A549 (cell line): ENCODE measurements around the gene GRIK5. TPM values are rescaled to one million over a fixed set of nuclear protein-coding genes. Genes with fewer than 3 reads are reported as not detected.

Experiments
- ATAC-seq, 2 experiments: fragments of 200-7000 bp in 1 of 2; fragments of >200 bp in 1 of 2; cut with Nextera tagmentation in 1 of 2; cut with Tn5 transposase in 1 of 2; 3 replicates each; pipeline versions ENCODE4 v1.8.0 to v1.9.1; 2018 to 2020; ENCODE audit warnings: mild to moderate bottlenecking in 1 of 2, moderate library complexity in 1 of 2
- CTCF ChIA-PET: fragments of 300-600 bp; sonication (Branson Sonifier 250); formaldehyde crosslinking; extraction: SDS; loops from one replicate; lab custom pipeline; 2021; ENCODE audit warnings: antibody characterized with exemption, inconsistent platforms; lab: Yijun Ruan, JAX
- POLR2A ChIA-PET: fragments of 350-600 bp; formaldehyde crosslinking; extraction: SDS; loops from one replicate; lab custom pipeline; 2021; ENCODE audit warnings: antibody characterized with exemption, inconsistent platforms; lab: Yijun Ruan, JAX
- DNase-seq, 2 experiments: peaks; one replicate each; pipeline versions ENCODE4 v3.0.0 to v3.0.0-alpha.2; 2011 to 2016; ENCODE audit warnings: low read depth in 1 of 2, low spot score in 1 of 2
- FAIRE-seq: peaks from 2 replicates; lab custom pipeline; 2011; peaks lifted over from hg19 to GRCh38; lab: Jason Lieb, UNC
- H3K27ac ChIP-seq, 2 experiments: fragments of >200 bp; sonication (Bioruptor Twin); formaldehyde crosslinking; 3 replicates each; pipeline ENCODE4 v1.5.1; 2016 to 2017
- H3K4me1 ChIP-seq: fragments of >200 bp; sonication (Bioruptor Twin); formaldehyde crosslinking; 3 replicates; pipeline ENCODE4 v1.6.1; 2016
- H3K4me2 ChIP-seq: fragments of >200 bp; sonication (Bioruptor Twin); formaldehyde crosslinking; 3 replicates; pipeline ENCODE4 v1.6.1; 2016
- H3K4me3 ChIP-seq: fragments of >200 bp; sonication (Bioruptor Twin); formaldehyde crosslinking; 3 replicates; pipeline ENCODE4 v1.5.1; 2016
- H3K9me3 ChIP-seq: fragments of >200 bp; sonication (Bioruptor Twin); formaldehyde crosslinking; 3 replicates; pipeline ENCODE4 v1.6.1; 2016
- CBX8 ChIP-seq: fragments of 200-600 bp; sonication (generic); IDR thresholded peaks from 2 replicates; pipeline ENCODE4 v1.6.1; 2016
- E2F6 ChIP-seq: IDR thresholded peaks from 2 replicates; pipeline ENCODE4 v1.6.1; 2012; ENCODE audit warnings: low read depth, borderline replicate concordance
- EHMT2 ChIP-seq: fragments of 200-600 bp; sonication (generic); IDR thresholded peaks from 2 replicates; pipeline ENCODE4 v1.6.1; 2016; ENCODE audit warnings: antibody characterized with exemption, low read depth, mild to moderate bottlenecking, moderate library complexity
- ESRRA ChIP-seq: fragments of 150-350 bp; IDR thresholded peaks from 2 replicates; pipeline ENCODE4 v1.6.1; 2014; ENCODE audit warnings: mild to moderate bottlenecking, low read length, borderline replicate concordance
- GATA3 ChIP-seq: IDR thresholded peaks from 2 replicates; pipeline ENCODE4 v1.6.1; 2012; ENCODE audit warnings: borderline replicate concordance
- HES2 ChIP-seq: fragments of >200 bp; sonication (Bioruptor Twin); formaldehyde crosslinking; IDR thresholded peaks from 2 replicates; pipeline ENCODE4 v1.6.1; 2016
- HEYL ChIP-seq: fragments of 250-450 bp; sonication (Bioruptor Pico); IDR thresholded peaks from 2 replicates; pipeline ENCODE4 v1.8.0; 2021; ENCODE audit warnings: mild to moderate bottlenecking, moderate library complexity
- HOXB13 ChIP-seq: fragments of 250-450 bp; sonication (Bioruptor Pico); IDR thresholded peaks from 2 replicates; pipeline ENCODE4 v1.5.0; 2020; ENCODE audit warnings: low read depth, mild to moderate bottlenecking, moderate library complexity
- HOXB5 ChIP-seq: fragments of 250-450 bp; sonication (Bioruptor Pico); IDR thresholded peaks from 2 replicates; pipeline ENCODE4 v1.5.0; 2020; ENCODE audit warnings: mild to moderate bottlenecking, moderate library complexity
- JUNB ChIP-seq: fragments of >200 bp; sonication (Bioruptor Twin); formaldehyde crosslinking; IDR thresholded peaks from 2 replicates; pipeline ENCODE4 v1.6.1; 2016
- MAX ChIP-seq: IDR thresholded peaks from 2 replicates; pipeline ENCODE4 v1.6.1; 2012
- NFE2L2 ChIP-seq: fragments of 150-350 bp; conservative IDR thresholded peaks from 2 replicates; pipeline ENCODE4 v1.6.1; 2014; ENCODE audit warnings: low read length
- RARB ChIP-seq: fragments of 250-450 bp; sonication (Bioruptor Pico); IDR thresholded peaks from 2 replicates; pipeline ENCODE4 v1.8.0; 2021; ENCODE audit warnings: mild to moderate bottlenecking, moderate library complexity
- RCOR1 ChIP-seq: fragments of 150-350 bp; IDR thresholded peaks from 2 replicates; pipeline ENCODE4 v1.6.1; 2014; ENCODE audit warnings: antibody characterized with exemption, low read length, low read depth
- REST ChIP-seq: fragments of 200-600 bp; sonication (generic); IDR thresholded peaks from 2 replicates; pipeline ENCODE4 v1.6.1; 2016; ENCODE audit warnings: antibody characterized with exemption, mild to moderate bottlenecking, moderate library complexity
- RFX5 ChIP-seq: fragments of 450-650 bp; IDR thresholded peaks from 2 replicates; pipeline ENCODE4 v1.7.1; 2014; ENCODE audit warnings: antibody characterized with exemption, mild to moderate bottlenecking, moderate library complexity
- RNF2 ChIP-seq: fragments of 200-600 bp; sonication (generic); IDR thresholded peaks from 2 replicates; pipeline ENCODE4 v1.6.1; 2016; ENCODE audit warnings: low read depth, mild to moderate bottlenecking, antibody characterized with exemption, moderate library complexity, borderline replicate concordance
- SREBF2 ChIP-seq: fragments of 450-650 bp; IDR thresholded peaks from 2 replicates; pipeline ENCODE4 v1.6.1; 2014; ENCODE audit warnings: mild to moderate bottlenecking, moderate library complexity
- TFCP2L1 ChIP-seq: fragments of 250-450 bp; sonication (Bioruptor Pico); IDR thresholded peaks from 2 replicates; pipeline ENCODE4 v1.5.0; 2021; ENCODE audit warnings: mild to moderate bottlenecking
- TP53 ChIP-seq: fragments of 250-450 bp; sonication (Bioruptor Pico); IDR thresholded peaks from 2 replicates; pipeline ENCODE4 v1.5.0; 2021; ENCODE audit warnings: mild to moderate bottlenecking, moderate library complexity
- ZC3H11A ChIP-seq: fragments of 450-650 bp; IDR thresholded peaks from 2 replicates; pipeline ENCODE4 v1.6.1; 2014; ENCODE audit warnings: antibody characterized with exemption, mild to moderate bottlenecking
- ZNF302 ChIP-seq: fragments of 250-450 bp; sonication (Bioruptor Pico); IDR thresholded peaks from 2 replicates; pipeline ENCODE4 v1.9.0; 2021; ENCODE audit warnings: inconsistent platforms, mild to moderate bottlenecking, moderate library complexity
- WGBS: methylation state at CpG from one replicate; pipeline ENCODE4 v1.1.6; 2017; ENCODE audit errors: missing lambda C conversion rate; 5-methylcytosine and 5-hydroxymethylcytosine counted together
- polyA plus RNA-seq, 4 experiments: library from polyadenylated mRNA; depleted of rRNA in 3 of 4; stranded (reverse); fragments of >200 nt; fragmentation: RNase III in 1 of 4; extraction: RNeasy Plus Mini Kit Qiagen cat#74134 plus additional on column Dnase treatment in 1 of 4; gene quantifications; 2 replicates in 3 of 4; 3 replicates in 1 of 4; pipeline ENCODE4 v1.2.3, GENCODE V29; 2011 to 2017

The GRIK5 gene
- polyA plus RNA-seq, 2 of the 4 experiments (the other 2 are of a cell fraction), result 0.22 to 0.54 TPM

GRCh38 chr19:42022616-42023015 is 47.4 kb downstream of the GRIK5 start:
- ChIA-PET CTCF (interaction anchor here (0.6 to 25.7 kb wide), 16 partner anchors 9 to 619 kb away, joined by 3 to 344 read pairs (median 5); partner anchors contain the start of gene ATP1A3), POLR2A (no interaction called here)
- no peak overlapping the region for H3K4me2 ChIP-seq
- no peaks in the 10 kb centered on the region for H3K9me3 ChIP-seq
- ATAC-seq (peak in 1 of 2 experiments; percentile 10; a peak in 2 of 6 replicates), FAIRE-seq (no peak), DNase-seq (no peak)
- no peak overlapping the region for H3K4me3 ChIP-seq
- 48% methylated on average over 5 of the region's 5 CpGs for WGBS
- no peak for TF ChIP-seq NFE2L2
- no peak for TF ChIP-seq HOXB5 (CRISPR knock-in tag)
- TF ChIP-seq GATA3, result no peak
- no peak for TF ChIP-seq HES2
- no peak for TF ChIP-seq ZC3H11A
- TF ChIP-seq JUNB, result no peak
- TF ChIP-seq RNF2, result no peak
- TF ChIP-seq RARB, result no peak
- no peak for TF ChIP-seq TP53
- no peak for TF ChIP-seq HEYL (CRISPR knock-in tag)
- TF ChIP-seq EHMT2, result no peak
- H3K27ac ChIP-seq, result no peak overlapping the region
- H3K4me1 ChIP-seq, result peaks cover 6% of the 10 kb centered on the region; the same call in 2 of the 3 replicates

GRCh38 chr19:42021185-42021584 is 48.8 kb downstream of the GRIK5 start:
- no peak overlapping the region for H3K27ac ChIP-seq
- ChIA-PET CTCF (interaction anchor here (0.8 to 25.7 kb wide), 7 partner anchors 10 to 71 kb away, joined by 3 to 344 read pairs (median 5); partner anchors contain the start of gene ATP1A3), POLR2A (no interaction called here)
- no peak overlapping the region for H3K4me3 ChIP-seq
- TF ChIP-seq REST, result no peak
- TF ChIP-seq RARB, result no peak
- TF ChIP-seq RCOR1, result no peak
- no peak for TF ChIP-seq SREBF2
- TF ChIP-seq TFCP2L1 (CRISPR knock-in tag), result no peak
- no peak for TF ChIP-seq E2F6
- no peak for TF ChIP-seq ZNF302 (CRISPR knock-in tag)
- no peak for TF ChIP-seq CBX8
- no peak for TF ChIP-seq RFX5
- no peak for TF ChIP-seq GATA3
- TF ChIP-seq MAX, result no peak
- TF ChIP-seq JUNB, result no peak
- TF ChIP-seq HOXB13 (CRISPR knock-in tag), result no peak
- no peak for TF ChIP-seq ESRRA
- peaks cover 6% of the 10 kb centered on the region; the same call in 2 of the 3 replicates for H3K4me1 ChIP-seq
- DNase-seq (no peak), FAIRE-seq (no peak), ATAC-seq (no peak)
- no peak overlapping the region for H3K4me2 ChIP-seq
- no peaks in the 10 kb centered on the region for H3K9me3 ChIP-seq
- 60% methylated on average over 15 of the region's 15 CpGs for WGBS
